ENCODE results near the gene UCP3. TPM values are rescaled to one million over a fixed set of nuclear protein-coding genes. Genes with fewer than 3 reads are reported as not detected.

The UCP3 gene
- total and polyA plus RNA-seq, 3 experiments from 2014 or later = 0.36 to 2.9 (median 2.8) TPM

DNA sequence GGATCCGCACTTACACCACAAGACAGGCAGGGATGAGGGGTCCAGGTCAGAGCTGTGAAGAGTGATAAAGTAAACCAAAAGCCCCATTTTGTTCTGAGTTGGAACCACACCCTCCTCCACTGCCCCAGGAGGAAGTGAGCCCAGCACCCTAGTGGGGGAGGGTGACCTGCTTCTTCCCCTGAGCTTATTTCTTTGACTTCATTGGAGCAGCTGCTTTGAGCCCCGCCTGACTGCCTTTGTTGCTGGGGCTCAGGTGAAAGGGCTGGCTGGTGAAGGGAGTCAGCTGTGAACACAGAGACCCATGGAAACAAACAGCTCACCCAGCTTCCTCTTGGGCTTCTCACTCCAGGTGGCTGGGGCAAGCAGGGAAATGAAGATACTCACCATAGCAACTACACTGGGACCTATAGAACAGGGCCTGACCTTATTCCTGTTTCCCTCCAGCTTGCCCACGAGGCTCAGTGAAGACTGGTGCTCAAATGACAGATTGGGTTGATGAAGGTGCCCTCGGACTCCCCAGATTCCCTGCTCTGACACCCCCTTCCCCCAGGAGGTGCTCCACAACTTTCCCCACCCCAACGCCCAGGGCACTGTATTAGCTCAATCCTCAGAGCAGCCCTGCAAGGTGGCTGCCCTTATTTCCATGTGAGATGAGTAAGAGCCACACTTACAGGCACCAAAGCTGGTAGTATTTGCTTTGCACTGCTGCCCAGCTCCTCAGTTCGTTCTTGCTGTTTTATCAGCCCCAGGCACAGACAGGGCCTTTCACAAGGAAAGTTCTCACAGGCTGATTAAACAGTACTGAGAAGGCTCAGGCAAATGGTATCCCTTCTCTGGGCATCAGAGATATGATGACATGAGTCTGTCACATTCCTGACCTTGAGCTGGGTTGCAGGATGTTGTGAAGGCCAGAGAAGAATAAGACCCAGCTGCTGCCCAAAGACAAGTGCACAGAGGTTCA, 28.6 kb downstream of the UCP3 start:
- Mint-ChIP-seq H3K27ac (peak overlapping the region; percentile 94 to 100 (median 99)), H3K4me1 (peaks cover 64 to 79% (median 70%) of the 10 kb centered on the region in 3 donors)

DNA sequence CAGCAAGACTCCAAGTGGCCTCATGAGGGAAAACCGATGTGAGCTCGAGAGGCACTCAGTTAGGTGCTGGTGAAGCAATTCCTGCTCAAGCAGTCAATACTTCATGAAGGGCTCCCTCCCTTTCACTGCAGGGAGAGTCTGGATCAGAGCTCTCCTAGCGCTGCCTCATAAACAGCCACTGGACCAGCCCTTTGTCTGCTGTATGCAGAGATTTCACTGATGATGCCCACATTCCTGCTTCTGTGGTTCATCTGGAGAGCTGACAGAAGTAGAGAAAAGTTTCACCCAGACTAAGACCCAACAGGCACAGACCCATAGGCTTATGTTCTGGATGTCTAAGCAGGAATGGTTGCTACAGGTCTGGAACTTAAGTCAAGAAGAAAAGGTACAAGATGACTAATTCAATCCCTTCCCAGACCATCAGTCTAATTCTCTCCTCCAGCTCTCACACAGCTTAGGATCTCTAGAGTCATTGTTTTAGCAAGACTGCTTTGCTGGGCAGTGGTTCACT, 30.3 kb downstream of the UCP3 start:
- H3K27ac Mint-ChIP-seq = peak overlapping the region; percentile 94 to 100 (median 98)
- peak in 1 of 5 donors; percentile 3 for DNase-seq
- peaks cover 0 to 4% of the 10 kb centered on the region in 2 donors for H3K27me3 Mint-ChIP-seq
- peaks cover 78% of the 10 kb centered on the region for H3K4me1 ChIP-seq (ENCODE audit: insufficient read depth, low read length)
- peaks cover 0 to 4% (median 0%) of the 10 kb centered on the region in 5 donors for H3K9me3 Mint-ChIP-seq
- H3K4me1 Mint-ChIP-seq = peaks cover 75 to 85% (median 76%) of the 10 kb centered on the region in 3 donors
- H3K27me3 ChIP-seq (ENCODE audit: insufficient read depth, low read length, poor library complexity, severe bottlenecking) = no peaks in the 10 kb centered on the region
- H3K36me3 ChIP-seq (ENCODE audit: insufficient read depth, low read length) = peaks cover 65% of the 10 kb centered on the region
- H3K36me3 Mint-ChIP-seq = peaks cover 41 to 94% (median 43%) of the 10 kb centered on the region in 3 donors
- H3K4me3 ChIP-seq (ENCODE audit: low read length) = peak overlapping the region; percentile 97
- ChIA-PET POLR2A (interaction anchor here (3.1 to 6.8 kb wide), 3 partner anchors 8 to 26 kb away, joined by 23 to 150 read pairs (median 52); no protein-coding TSS in a partner anchor), CTCF (interaction anchor here (0.9 to 7.7 kb wide), 6 partner anchors 8 to 157 kb away, joined by 3 to 48 read pairs (median 22); no protein-coding TSS in a partner anchor)
- peak overlapping the region; percentile 95 for H3K27ac ChIP-seq (ENCODE audit: low read depth, low read length)
- no peaks in the 10 kb centered on the region for H3K9me3 ChIP-seq (ENCODE audit: low read length)
- H3K4me3 Mint-ChIP-seq = peak overlapping the region; percentile 84 to 100 (median 99)

More for the DNA sequence above, 28.6 kb downstream of the UCP3 start:
- Mint-ChIP-seq H3K9me3 (peaks cover 0 to 4% (median 0%) of the 10 kb centered on the region in 5 donors), H3K36me3 (peaks cover 30 to 78% (median 38%) of the 10 kb centered on the region in 3 donors), H3K4me3 (peak overlapping the region; percentile 98 to 100 (median 99)), H3K27me3 (peaks cover 0 to 4% of the 10 kb centered on the region in 2 donors)
- CTCF ChIA-PET = interaction anchor here (0.9 to 7.7 kb wide), 11 partner anchors 9 to 147 kb away, joined by 3 to 48 read pairs (median 4); no protein-coding TSS in a partner anchor
- peak; percentile 57 to 92 (median 88) for DNase-seq
- peaks cover 68% of the 10 kb centered on the region for H3K4me1 ChIP-seq (ENCODE audit: insufficient read depth, low read length)
- peak overlapping the region; percentile 95 for H3K27ac ChIP-seq (ENCODE audit: low read depth, low read length)
- no peaks in the 10 kb centered on the region for H3K9me3 ChIP-seq (ENCODE audit: low read length)
- H3K27me3 ChIP-seq (ENCODE audit: insufficient read depth, low read length, poor library complexity, severe bottlenecking) = no peaks in the 10 kb centered on the region
- peak overlapping the region; percentile 97 for H3K4me3 ChIP-seq (ENCODE audit: low read length)
- peaks cover 56% of the 10 kb centered on the region for H3K36me3 ChIP-seq (ENCODE audit: insufficient read depth, low read length)
- POLR2A ChIA-PET = interaction anchor here (0.5 to 6.8 kb wide), 15 partner anchors 10 to 1582 kb away, joined by 3 to 150 read pairs (median 5); partner anchors contain the start of genes C2CD3, POLD3, PPME1 and SERPINH1

DNA sequence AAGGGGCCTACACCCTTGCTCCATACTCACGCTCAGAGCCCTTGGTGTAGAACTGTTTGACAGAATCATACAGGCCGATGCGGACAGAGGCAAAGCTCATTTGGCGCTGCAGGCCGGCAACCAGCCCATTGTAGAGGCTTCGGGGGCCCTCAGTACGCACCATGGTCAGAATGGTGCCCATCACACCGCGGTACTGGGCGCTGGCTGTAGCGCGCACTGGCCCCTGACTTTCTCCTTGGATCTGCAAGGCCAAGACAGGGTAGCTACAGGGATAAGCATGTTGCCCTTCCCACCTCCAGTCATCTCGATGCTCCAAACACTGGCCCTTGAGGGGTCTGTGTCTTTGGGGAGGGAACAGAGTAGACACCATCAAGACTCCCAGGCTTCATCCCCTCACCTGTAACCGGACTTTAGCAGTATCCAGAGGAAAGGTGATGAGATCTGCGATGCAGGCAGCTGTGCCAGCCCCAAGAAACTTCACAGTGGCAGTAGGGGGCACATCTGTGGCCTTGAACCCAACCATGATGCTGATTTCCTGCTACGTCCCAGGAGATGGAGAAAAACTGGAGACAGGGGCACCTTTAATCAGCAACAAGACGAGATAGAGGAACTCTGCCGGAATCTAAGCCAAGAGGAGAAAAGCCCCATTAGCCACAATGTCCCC, 30.9 kb downstream of the UCP3 start:
- peaks cover 83% of the 10 kb centered on the region for H3K4me1 ChIP-seq (ENCODE audit: insufficient read depth, low read length)
- ChIA-PET POLR2A (interaction anchor here (3.1 to 6.8 kb wide), 2 partner anchors 8 to 27 kb away, joined by 23 to 150 read pairs; no protein-coding TSS in a partner anchor), CTCF (interaction anchor here (0.9 to 7.7 kb wide), 3 partner anchors 7 to 157 kb away, joined by 3 to 48 read pairs (median 40); no protein-coding TSS in a partner anchor)
- peaks cover 75 to 87% (median 79%) of the 10 kb centered on the region in 3 donors for H3K4me1 Mint-ChIP-seq
- peaks cover 41 to 92% (median 43%) of the 10 kb centered on the region in 3 donors for H3K36me3 Mint-ChIP-seq
- H3K9me3 ChIP-seq (ENCODE audit: low read length) = no peaks in the 10 kb centered on the region
- peak overlapping the region; percentile 95 for H3K27ac ChIP-seq (ENCODE audit: low read depth, low read length)
- H3K4me3 Mint-ChIP-seq = peak overlapping the region; percentile 50 to 100 (median 99)
- DNase-seq = peak in 1 of 5 donors; percentile 26
- peaks cover 0 to 3% of the 10 kb centered on the region in 2 donors for H3K27me3 Mint-ChIP-seq
- H3K36me3 ChIP-seq (ENCODE audit: insufficient read depth, low read length) = peaks cover 65% of the 10 kb centered on the region
- H3K9me3 Mint-ChIP-seq = peaks cover 0 to 4% (median 0%) of the 10 kb centered on the region in 5 donors
- peak overlapping the region; percentile 87 to 100 (median 98) for H3K27ac Mint-ChIP-seq
- peak overlapping the region; percentile 97 for H3K4me3 ChIP-seq (ENCODE audit: low read length)
- H3K27me3 ChIP-seq (ENCODE audit: insufficient read depth, low read length, poor library complexity, severe bottlenecking) = no peaks in the 10 kb centered on the region

DNA sequence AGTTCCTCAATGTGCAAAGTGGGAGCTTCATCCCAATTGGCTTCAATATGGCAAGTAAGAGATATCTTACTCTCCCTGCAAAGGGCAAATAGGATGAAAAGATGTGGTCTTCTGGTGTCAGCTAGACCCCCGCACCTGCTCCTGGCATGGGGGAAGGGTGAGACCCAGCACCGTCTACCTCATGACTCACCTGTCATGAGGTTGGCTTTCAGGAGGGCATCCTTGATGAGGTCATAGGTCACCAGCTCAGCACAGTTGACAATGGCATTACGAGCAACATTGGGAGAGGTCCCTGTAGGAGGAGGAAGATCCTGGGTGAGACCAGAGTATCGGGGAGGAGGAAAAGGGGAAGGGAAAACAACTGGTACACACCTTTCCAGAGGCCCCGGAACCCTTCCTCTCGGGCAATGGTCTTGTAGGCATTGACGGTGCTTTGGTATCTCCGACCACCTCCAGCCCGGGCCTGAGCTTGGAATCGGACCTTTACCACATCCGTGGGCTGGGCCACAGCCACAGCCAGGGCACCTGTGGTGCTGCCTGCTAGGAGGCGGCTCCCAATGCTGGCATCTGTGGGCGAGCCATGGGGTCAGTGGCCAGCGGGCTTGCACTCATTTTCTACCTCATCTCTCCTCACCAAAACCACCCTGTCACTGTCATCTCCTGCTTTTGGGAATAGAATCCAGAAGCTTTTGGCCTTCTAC, 32.3 kb downstream of the UCP3 start:
- peaks cover 85 to 100% (median 93%) of the 10 kb centered on the region in 3 donors for H3K4me1 Mint-ChIP-seq
- no peak overlapping the region for H3K27ac ChIP-seq (ENCODE audit: low read depth, low read length)

DNA sequence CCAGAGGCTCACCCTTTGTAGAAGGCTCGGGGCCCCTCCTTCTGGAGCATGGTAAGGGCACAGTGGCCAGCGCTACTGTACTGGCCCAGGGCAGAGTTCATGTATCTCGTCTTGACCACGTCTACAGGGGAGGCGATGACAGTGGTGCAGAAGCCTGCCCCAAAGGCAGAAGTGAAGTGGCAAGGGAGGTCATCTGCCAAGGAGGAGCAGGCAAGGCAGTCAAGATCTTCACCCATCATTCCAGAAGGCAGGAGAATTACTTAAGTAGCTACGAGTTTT, 33.5 kb downstream of the UCP3 start:
- H3K27me3 ChIP-seq (ENCODE audit: insufficient read depth, low read length, poor library complexity, severe bottlenecking) = no peaks in the 10 kb centered on the region
- ChIA-PET POLR2A (interaction anchor here (1.1 kb wide), 1 partner anchor 19 kb away, joined by 3 read pairs; no protein-coding TSS in a partner anchor), CTCF (interaction anchor here (7.7 kb wide), 1 partner anchor 10 kb away, joined by 48 read pairs; no protein-coding TSS in a partner anchor)
- H3K36me3 ChIP-seq (ENCODE audit: insufficient read depth, low read length) = peaks cover 53% of the 10 kb centered on the region
- H3K36me3 Mint-ChIP-seq = peaks cover 25 to 67% (median 34%) of the 10 kb centered on the region in 3 donors
- DNase-seq = peak in 1 of 5 donors; percentile 23
- no peaks in the 10 kb centered on the region for H3K9me3 ChIP-seq (ENCODE audit: low read length)
- no peak overlapping the region for H3K4me3 ChIP-seq (ENCODE audit: low read length)
- no peak overlapping the region for H3K27ac ChIP-seq (ENCODE audit: low read depth, low read length)
- H3K4me1 ChIP-seq (ENCODE audit: insufficient read depth, low read length) = peaks cover 98% of the 10 kb centered on the region
- peak overlapping the region; percentile 17 to 79 (median 55) for H3K4me3 Mint-ChIP-seq
- H3K27me3 Mint-ChIP-seq = peaks cover 0 to 2% of the 10 kb centered on the region in 2 donors
- peak overlapping the region in 7 of 8 donors; percentile 51 to 98 (median 89) for H3K27ac Mint-ChIP-seq
- peaks cover 89 to 100% (median 100%) of the 10 kb centered on the region in 3 donors for H3K4me1 Mint-ChIP-seq
- H3K9me3 Mint-ChIP-seq = no peaks in the 10 kb centered on the region

More for the DNA sequence above, 32.3 kb downstream of the UCP3 start:
- POLR2A ChIA-PET = interaction anchor here (0.6 to 1.0 kb wide), 2 partner anchors 30 to 33 kb away, joined by 3 read pairs; no protein-coding TSS in a partner anchor
- Histone ChIP-seq H3K4me3 (ENCODE audit: low read length) (no peak overlapping the region), H3K36me3 (ENCODE audit: insufficient read depth, low read length) (peaks cover 65% of the 10 kb centered on the region), H3K27me3 (ENCODE audit: insufficient read depth, low read length, poor library complexity, severe bottlenecking) (no peaks in the 10 kb centered on the region), H3K4me1 (ENCODE audit: insufficient read depth, low read length) (peaks cover 97% of the 10 kb centered on the region), H3K9me3 (ENCODE audit: low read length) (no peaks in the 10 kb centered on the region)
- H3K4me3 Mint-ChIP-seq = peak overlapping the region; percentile 50 to 79 (median 67)
- DNase-seq = peak in 1 of 5 donors; percentile 37
- H3K36me3 Mint-ChIP-seq = peaks cover 37 to 79% (median 42%) of the 10 kb centered on the region in 3 donors
- CTCF ChIA-PET = interaction anchor here (1.3 to 7.7 kb wide), 2 partner anchors 11 to 29 kb away, joined by 4 to 48 read pairs; no protein-coding TSS in a partner anchor
- peaks cover 0 to 2% of the 10 kb centered on the region in 2 donors for H3K27me3 Mint-ChIP-seq
- peak overlapping the region; percentile 84 to 100 (median 92) for H3K27ac Mint-ChIP-seq
- H3K9me3 Mint-ChIP-seq = peaks cover 0 to 2% (median 0%) of the 10 kb centered on the region in 5 donors

DNA sequence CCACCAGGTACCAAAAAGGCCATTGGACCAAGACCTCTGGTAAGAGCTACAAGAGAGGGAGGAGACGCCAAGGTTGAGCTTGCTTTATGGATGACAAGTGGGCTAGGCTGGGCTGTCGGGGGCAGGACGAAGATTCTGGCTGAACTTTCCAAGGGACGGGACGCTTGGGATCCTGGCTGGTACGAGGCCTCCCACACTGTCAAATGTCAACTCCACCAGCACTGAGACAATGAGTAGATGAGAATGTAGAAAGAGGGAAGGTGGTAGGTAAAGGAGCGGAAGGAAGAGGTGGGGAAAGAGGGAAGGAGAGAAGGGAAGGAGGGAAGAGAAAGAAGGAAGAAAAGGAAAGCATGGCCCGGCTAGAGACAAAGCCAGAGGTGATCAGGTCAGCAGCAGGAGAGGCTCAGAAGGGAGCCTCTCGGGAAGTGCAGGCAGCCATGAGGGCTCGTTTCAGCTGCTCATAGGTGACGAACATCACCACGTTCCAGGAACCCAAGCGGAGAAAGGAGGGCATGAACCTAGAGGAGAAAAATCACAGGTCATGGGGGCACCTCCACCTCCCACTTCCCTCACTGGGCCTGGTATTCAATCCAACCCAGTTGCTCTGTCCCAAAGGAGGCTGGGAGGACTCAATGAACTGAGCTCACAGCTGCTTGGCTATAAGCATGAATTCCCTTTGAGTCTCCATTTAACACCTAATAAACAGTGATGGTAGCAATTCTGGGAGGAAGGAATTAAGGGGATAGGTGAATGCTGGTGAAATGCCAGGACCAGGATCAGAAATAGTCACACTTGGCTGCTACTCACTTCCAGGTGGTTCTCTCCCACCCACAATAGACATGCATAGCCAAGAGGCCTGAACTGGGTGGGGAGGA, 34.0 kb downstream of the UCP3 start:
- DNase-seq = peak in 1 of 5 donors; percentile 39
- peak overlapping the region; percentile 30 for H3K27ac ChIP-seq (ENCODE audit: low read depth, low read length)
- CTCF ChIA-PET = interaction anchor here (7.7 kb wide), 1 partner anchor 9 kb away, joined by 48 read pairs; no protein-coding TSS in a partner anchor
- H3K27me3 Mint-ChIP-seq = peaks cover 0 to 2% of the 10 kb centered on the region in 2 donors
- no peaks in the 10 kb centered on the region for H3K9me3 Mint-ChIP-seq
- H3K27me3 ChIP-seq (ENCODE audit: insufficient read depth, low read length, poor library complexity, severe bottlenecking) = no peaks in the 10 kb centered on the region
- POLR2A ChIA-PET = interaction anchor here (1.1 to 8.8 kb wide), 3 partner anchors 6 to 21 kb away, joined by 3 to 150 read pairs (median 6); partner anchors contain the start of gene UCP2
- peak overlapping the region; percentile 72 to 98 (median 93) for H3K27ac Mint-ChIP-seq
- H3K36me3 ChIP-seq (ENCODE audit: insufficient read depth, low read length) = peaks cover 51% of the 10 kb centered on the region
- H3K36me3 Mint-ChIP-seq = peaks cover 25 to 62% (median 29%) of the 10 kb centered on the region in 3 donors
- peaks cover 99% of the 10 kb centered on the region for H3K4me1 ChIP-seq (ENCODE audit: insufficient read depth, low read length)
- peak overlapping the region; percentile 18 for H3K4me3 ChIP-seq (ENCODE audit: low read length)
- no peaks in the 10 kb centered on the region for H3K9me3 ChIP-seq (ENCODE audit: low read length)
- H3K4me1 Mint-ChIP-seq = peaks cover 90 to 100% (median 100%) of the 10 kb centered on the region in 3 donors
- peak overlapping the region; percentile 17 to 90 (median 77) for H3K4me3 Mint-ChIP-seq
